HEK293 (cell line): ENCODE results near the gene GALNTL6.

ENCODE experiments used
- ELK4 ChIP-seq: IDR thresholded peaks from 2 replicates; pipeline ENCODE4 v1.6.1; 2011; ENCODE audit warnings: mild to moderate bottlenecking, low read depth, low read length, borderline replicate concordance
- KLF7 ChIP-seq: fragments of 450-650 bp; formaldehyde crosslinking; IDR thresholded peaks from 2 replicates; pipeline ENCODE4 v1.5.1; 2016; ENCODE audit warnings: missing biosample characterization, missing genetic modification characterization, borderline replicate concordance
- KLF8 ChIP-seq: fragments of 450-650 bp; formaldehyde crosslinking; IDR thresholded peaks from 2 replicates; pipeline ENCODE4 v1.5.1; 2016; ENCODE audit warnings: missing biosample characterization, missing genetic modification characterization
- SALL2 ChIP-seq: fragments of 450-650 bp; formaldehyde crosslinking; IDR thresholded peaks from 2 replicates; pipeline ENCODE4 v1.5.0; 2017; ENCODE audit warnings: missing biosample characterization, mild to moderate bottlenecking, missing genetic modification characterization, borderline replicate concordance
- SCRT1 ChIP-seq: fragments of 450-650 bp; formaldehyde crosslinking; IDR thresholded peaks from 2 replicates; pipeline ENCODE4 v1.5.1; 2016; ENCODE audit warnings: missing biosample characterization, missing genetic modification characterization, borderline replicate concordance
- ZBTB10 ChIP-seq: fragments of 450-650 bp; formaldehyde crosslinking; IDR thresholded peaks from 2 replicates; pipeline ENCODE4 v1.5.1; 2016; ENCODE audit warnings: missing biosample characterization, missing genetic modification characterization
- ZBTB7A ChIP-seq: fragments of 450-650 bp; formaldehyde crosslinking; IDR thresholded peaks from 2 replicates; pipeline ENCODE4 v1.5.1; 2016; ENCODE audit warnings: low read depth, missing biosample characterization, missing genetic modification characterization
- ZFP37 ChIP-seq: fragments of 450-650 bp; formaldehyde crosslinking; IDR thresholded peaks from 2 replicates; pipeline ENCODE4 v1.5.1; 2016; ENCODE audit warnings: missing biosample characterization, missing genetic modification characterization
- ZNF114 ChIP-seq: fragments of 450-650 bp; formaldehyde crosslinking; IDR thresholded peaks from 2 replicates; pipeline ENCODE4 v1.5.0; 2017; ENCODE audit warnings: missing biosample characterization, missing genetic modification characterization
- ZNF221 ChIP-seq: fragments of 450-650 bp; formaldehyde crosslinking; IDR thresholded peaks from 2 replicates; pipeline ENCODE4 v1.5.1; 2017; ENCODE audit warnings: missing biosample characterization, missing genetic modification characterization, borderline replicate concordance
- ZNF37A ChIP-seq: fragments of 450-650 bp; IDR thresholded peaks from 2 replicates; pipeline ENCODE4 v1.5.1; 2018; ENCODE audit warnings: missing biosample characterization, missing genetic modification characterization
- ZNF600 ChIP-seq: fragments of 450-650 bp; formaldehyde crosslinking; IDR thresholded peaks from 2 replicates; pipeline ENCODE4 v1.5.1; 2016; ENCODE audit warnings: missing biosample characterization, missing genetic modification characterization
- ZSCAN16 ChIP-seq: fragments of 450-650 bp; formaldehyde crosslinking; IDR thresholded peaks from 2 replicates; pipeline ENCODE4 v1.5.1; 2016; ENCODE audit warnings: missing biosample characterization, missing genetic modification characterization
- TF ChIP-seq, protein P1 (sequence below): fragments of 450-650 bp; formaldehyde crosslinking; IDR thresholded peaks from 2 replicates; pipeline ENCODE4 v1.5.1; 2017; ENCODE audit warnings: missing biosample characterization, missing genetic modification characterization
- TF ChIP-seq, protein P2 (sequence below): fragments of 450-650 bp; formaldehyde crosslinking; IDR thresholded peaks from 2 replicates; pipeline ENCODE4 v1.5.1; 2016; ENCODE audit warnings: missing biosample characterization, missing genetic modification characterization
- TF ChIP-seq, protein P3 (sequence below): fragments of 450-650 bp; formaldehyde crosslinking; IDR thresholded peaks from 2 replicates; pipeline ENCODE4 v1.5.1; 2016; ENCODE audit warnings: missing biosample characterization, missing genetic modification characterization, borderline replicate concordance

The GALNTL6 gene

DNA sequence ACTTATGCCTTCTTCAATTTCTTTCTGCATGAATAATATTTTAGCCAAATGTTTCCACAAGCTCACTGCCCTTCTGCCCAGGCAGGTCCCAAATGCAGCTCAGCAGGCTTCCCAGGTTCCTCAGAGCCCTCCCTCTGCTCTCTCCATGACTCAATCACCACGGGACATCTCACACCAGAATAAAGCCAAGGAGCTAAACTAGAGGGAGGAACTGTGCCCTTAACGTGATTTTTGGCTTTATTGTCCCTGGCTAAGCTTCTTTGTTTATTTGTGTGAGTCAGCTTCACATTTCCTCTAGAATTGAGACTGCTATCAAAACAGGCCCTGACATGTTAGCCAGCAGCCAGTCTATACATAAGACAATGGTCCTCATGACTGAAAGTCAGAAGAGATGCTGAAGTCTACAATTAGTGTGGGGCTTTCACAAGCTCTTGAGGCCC is 1169.0 kb downstream of the GALNTL6 start (continued):
- TF ChIP-seq ZBTB10 (tag by site-specific recombination) (no peak), ZNF114 (no peak), ZNF600 (tag by site-specific recombination) (peak; percentile 21; the same call in 1 of the 2 replicates), SALL2 (tag by site-specific recombination) (no peak), ZSCAN16 (tag by site-specific recombination) (no peak), ZNF37A (tag by site-specific recombination) (no peak), SCRT1 (tag by site-specific recombination) (no peak), ZBTB7A (tag by site-specific recombination) (no peak), ELK4 (no peak), ZNF221 (tag by site-specific recombination) (0 out of 2 replicates have a peak, but pooled peaks have one; percentile 4), KLF8 (peak; percentile 69), KLF7 (tag by site-specific recombination) (no peak), ZFP37 (tag by site-specific recombination) (no peak)
- TF ChIP-seq, protein P1, sequence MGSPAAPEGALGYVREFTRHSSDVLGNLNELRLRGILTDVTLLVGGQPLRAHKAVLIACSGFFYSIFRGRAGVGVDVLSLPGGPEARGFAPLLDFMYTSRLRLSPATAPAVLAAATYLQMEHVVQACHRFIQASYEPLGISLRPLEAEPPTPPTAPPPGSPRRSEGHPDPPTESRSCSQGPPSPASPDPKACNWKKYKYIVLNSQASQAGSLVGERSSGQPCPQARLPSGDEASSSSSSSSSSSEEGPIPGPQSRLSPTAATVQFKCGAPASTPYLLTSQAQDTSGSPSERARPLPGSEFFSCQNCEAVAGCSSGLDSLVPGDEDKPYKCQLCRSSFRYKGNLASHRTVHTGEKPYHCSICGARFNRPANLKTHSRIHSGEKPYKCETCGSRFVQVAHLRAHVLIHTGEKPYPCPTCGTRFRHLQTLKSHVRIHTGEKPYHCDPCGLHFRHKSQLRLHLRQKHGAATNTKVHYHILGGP: no peak
- TF ChIP-seq, protein P2, sequence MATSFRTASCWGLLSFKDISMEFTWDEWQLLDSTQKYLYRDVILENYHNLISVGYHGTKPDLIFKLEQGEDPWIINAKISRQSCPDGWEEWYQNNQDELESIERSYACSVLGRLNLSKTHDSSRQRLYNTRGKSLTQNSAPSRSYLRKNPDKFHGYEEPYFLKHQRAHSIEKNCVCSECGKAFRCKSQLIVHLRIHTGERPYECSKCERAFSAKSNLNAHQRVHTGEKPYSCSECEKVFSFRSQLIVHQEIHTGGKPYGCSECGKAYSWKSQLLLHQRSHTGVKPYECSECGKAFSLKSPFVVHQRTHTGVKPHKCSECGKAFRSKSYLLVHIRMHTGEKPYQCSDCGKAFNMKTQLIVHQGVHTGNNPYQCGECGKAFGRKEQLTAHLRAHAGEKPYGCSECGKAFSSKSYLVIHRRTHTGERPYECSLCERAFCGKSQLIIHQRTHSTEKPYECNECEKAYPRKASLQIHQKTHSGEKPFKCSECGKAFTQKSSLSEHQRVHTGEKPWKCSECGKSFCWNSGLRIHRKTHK (tag by site-specific recombination): no peak
- TF ChIP-seq, protein P3, sequence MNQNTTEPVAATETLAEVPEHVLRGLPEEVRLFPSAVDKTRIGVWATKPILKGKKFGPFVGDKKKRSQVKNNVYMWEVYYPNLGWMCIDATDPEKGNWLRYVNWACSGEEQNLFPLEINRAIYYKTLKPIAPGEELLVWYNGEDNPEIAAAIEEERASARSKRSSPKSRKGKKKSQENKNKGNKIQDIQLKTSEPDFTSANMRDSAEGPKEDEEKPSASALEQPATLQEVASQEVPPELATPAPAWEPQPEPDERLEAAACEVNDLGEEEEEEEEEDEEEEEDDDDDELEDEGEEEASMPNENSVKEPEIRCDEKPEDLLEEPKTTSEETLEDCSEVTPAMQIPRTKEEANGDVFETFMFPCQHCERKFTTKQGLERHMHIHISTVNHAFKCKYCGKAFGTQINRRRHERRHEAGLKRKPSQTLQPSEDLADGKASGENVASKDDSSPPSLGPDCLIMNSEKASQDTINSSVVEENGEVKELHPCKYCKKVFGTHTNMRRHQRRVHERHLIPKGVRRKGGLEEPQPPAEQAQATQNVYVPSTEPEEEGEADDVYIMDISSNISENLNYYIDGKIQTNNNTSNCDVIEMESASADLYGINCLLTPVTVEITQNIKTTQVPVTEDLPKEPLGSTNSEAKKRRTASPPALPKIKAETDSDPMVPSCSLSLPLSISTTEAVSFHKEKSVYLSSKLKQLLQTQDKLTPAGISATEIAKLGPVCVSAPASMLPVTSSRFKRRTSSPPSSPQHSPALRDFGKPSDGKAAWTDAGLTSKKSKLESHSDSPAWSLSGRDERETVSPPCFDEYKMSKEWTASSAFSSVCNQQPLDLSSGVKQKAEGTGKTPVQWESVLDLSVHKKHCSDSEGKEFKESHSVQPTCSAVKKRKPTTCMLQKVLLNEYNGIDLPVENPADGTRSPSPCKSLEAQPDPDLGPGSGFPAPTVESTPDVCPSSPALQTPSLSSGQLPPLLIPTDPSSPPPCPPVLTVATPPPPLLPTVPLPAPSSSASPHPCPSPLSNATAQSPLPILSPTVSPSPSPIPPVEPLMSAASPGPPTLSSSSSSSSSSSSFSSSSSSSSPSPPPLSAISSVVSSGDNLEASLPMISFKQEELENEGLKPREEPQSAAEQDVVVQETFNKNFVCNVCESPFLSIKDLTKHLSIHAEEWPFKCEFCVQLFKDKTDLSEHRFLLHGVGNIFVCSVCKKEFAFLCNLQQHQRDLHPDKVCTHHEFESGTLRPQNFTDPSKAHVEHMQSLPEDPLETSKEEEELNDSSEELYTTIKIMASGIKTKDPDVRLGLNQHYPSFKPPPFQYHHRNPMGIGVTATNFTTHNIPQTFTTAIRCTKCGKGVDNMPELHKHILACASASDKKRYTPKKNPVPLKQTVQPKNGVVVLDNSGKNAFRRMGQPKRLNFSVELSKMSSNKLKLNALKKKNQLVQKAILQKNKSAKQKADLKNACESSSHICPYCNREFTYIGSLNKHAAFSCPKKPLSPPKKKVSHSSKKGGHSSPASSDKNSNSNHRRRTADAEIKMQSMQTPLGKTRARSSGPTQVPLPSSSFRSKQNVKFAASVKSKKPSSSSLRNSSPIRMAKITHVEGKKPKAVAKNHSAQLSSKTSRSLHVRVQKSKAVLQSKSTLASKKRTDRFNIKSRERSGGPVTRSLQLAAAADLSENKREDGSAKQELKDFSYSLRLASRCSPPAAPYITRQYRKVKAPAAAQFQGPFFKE (tag by site-specific recombination): no peak
